MM.1S (cell line): ENCODE data around the gene SALL2.

Experiments used
- EZH2 ChIP-seq: fragments of 300-600 bp; sonication (generic); optimal IDR thresholded peaks from 2 replicates; pipeline ENCODE3; 2017; ENCODE audit warnings: low read depth, mild to moderate bottlenecking, antibody characterized with exemption, low read length, mixed read lengths
- EZH2phosphoT487 ChIP-seq: fragments of 300-600 bp; sonication (generic); IDR thresholded peaks from 2 replicates; pipeline ENCODE4 v1.6.1; 2018; ENCODE audit warnings: antibody characterized with exemption, low read length
- TF ChIP-seq, protein P1 (sequence below): fragments of 300-600 bp; sonication (generic); IDR thresholded peaks from 2 replicates; pipeline ENCODE4 v1.5.1; 2016; ENCODE audit warnings: antibody characterized with exemption, low read length, mixed read lengths

- TF ChIP-seq, protein P1, sequence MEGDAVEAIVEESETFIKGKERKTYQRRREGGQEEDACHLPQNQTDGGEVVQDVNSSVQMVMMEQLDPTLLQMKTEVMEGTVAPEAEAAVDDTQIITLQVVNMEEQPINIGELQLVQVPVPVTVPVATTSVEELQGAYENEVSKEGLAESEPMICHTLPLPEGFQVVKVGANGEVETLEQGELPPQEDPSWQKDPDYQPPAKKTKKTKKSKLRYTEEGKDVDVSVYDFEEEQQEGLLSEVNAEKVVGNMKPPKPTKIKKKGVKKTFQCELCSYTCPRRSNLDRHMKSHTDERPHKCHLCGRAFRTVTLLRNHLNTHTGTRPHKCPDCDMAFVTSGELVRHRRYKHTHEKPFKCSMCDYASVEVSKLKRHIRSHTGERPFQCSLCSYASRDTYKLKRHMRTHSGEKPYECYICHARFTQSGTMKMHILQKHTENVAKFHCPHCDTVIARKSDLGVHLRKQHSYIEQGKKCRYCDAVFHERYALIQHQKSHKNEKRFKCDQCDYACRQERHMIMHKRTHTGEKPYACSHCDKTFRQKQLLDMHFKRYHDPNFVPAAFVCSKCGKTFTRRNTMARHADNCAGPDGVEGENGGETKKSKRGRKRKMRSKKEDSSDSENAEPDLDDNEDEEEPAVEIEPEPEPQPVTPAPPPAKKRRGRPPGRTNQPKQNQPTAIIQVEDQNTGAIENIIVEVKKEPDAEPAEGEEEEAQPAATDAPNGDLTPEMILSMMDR = no peak
- TF ChIP-seq EZH2phosphoT487 (no peak), EZH2 (no peak)
These were observed 49.6 kb downstream of the SALL2 start for GRCh38 chr14:21476523-21476924.
